Ascending aorta (tissue), 2 donors: ENCODE data around the gene RPS6KC1. TPM values are rescaled to one million over a fixed set of nuclear protein-coding genes. Genes with fewer than 3 reads are reported as not detected.

ENCODE experiments used
- DNase-seq, 2 donors: peaks; one replicate each; pipeline ENCODE4 v3.0.0-alpha.2; 2019; ENCODE audit warnings: low spot score in 2 of 2
- H3K27ac ChIP-seq, 2 donors: fragments of 200-600 bp; sonication (generic); one replicate each; pipeline ENCODE4 v1.5.1; 2016 to 2017; ENCODE audit warnings: mild to moderate bottlenecking in 1 of 2
- H3K27me3 ChIP-seq: fragments of 200-600 bp; sonication (generic); one replicate; pipeline ENCODE4 v1.5.1; 2017
- H3K36me3 ChIP-seq, 2 donors: fragments of 200-600 bp; sonication (generic); one replicate each; pipeline ENCODE4 v1.5.1; 2016
- H3K4me1 ChIP-seq, 2 donors: fragments of 200-600 bp; sonication (generic); one replicate each; pipeline ENCODE4 v1.5.1; 2016 to 2017; ENCODE audit warnings: mild to moderate bottlenecking in 1 of 2
- H3K4me3 ChIP-seq, 2 donors: fragments of 200-600 bp; sonication (generic); one replicate each; pipeline ENCODE4 v1.5.1; 2016 to 2017; ENCODE audit warnings: mild to moderate bottlenecking in 1 of 2
- H3K9me3 ChIP-seq, 2 donors: fragments of 200-600 bp; sonication (generic); one replicate each; pipeline ENCODE4 v1.5.1; 2016
- CTCF ChIP-seq, 3 experiments: fragments of 200-600 bp in 2 of 3; fragments of 450-650 bp in 1 of 3; sonication (generic) in 2 of 3; IDR thresholded peaks; one replicate each; pipeline ENCODE4 v1.5.1; 2016 to 2019; ENCODE audit warnings: antibody characterized with exemption in 3 of 3, mild to moderate bottlenecking in 1 of 3, moderate library complexity in 1 of 3
- intact Hi-C: fragments of 100-400 bp; cut with DNase I; formaldehyde crosslinking; loops from one replicate; pipeline ENCODE4 v1.15.1; 2023
- total RNA-seq: library from RNA; depleted of rRNA; stranded (reverse); fragments of >200 nt; gene quantifications from one replicate; pipeline ENCODE4 v1.1.0, GENCODE V29; 2016

Gene RPS6KC1
- total RNA-seq, 1 donor from 2014 or later, result 21.0 TPM

- intact Hi-C loops, result no loop called here
- Histone ChIP-seq H3K27me3 (no peaks in the 10 kb centered on the region), H3K4me3 (no peak overlapping the region), H3K9me3 (no peaks in the 10 kb centered on the region), H3K27ac (no peak overlapping the region), H3K36me3 (peaks cover 6 to 9% of the 10 kb centered on the region in 2 donors), H3K4me1 (no peaks in the 10 kb centered on the region)
- DNase-seq, result no peak
- no peak for TF ChIP-seq CTCF (IDR thresholded peaks at IDR 0.05)
Measured at GRCh38 chr1:213277036-213277435, 226.0 kb downstream of the RPS6KC1 start.

- H3K4me3 ChIP-seq, result no peak overlapping the region
- H3K36me3 ChIP-seq, result peaks cover 0 to 3% of the 10 kb centered on the region in 2 donors
- H3K27me3 ChIP-seq, result no peaks in the 10 kb centered on the region
- H3K4me1 ChIP-seq, result no peaks in the 10 kb centered on the region
- DNase-seq, result no peak
- intact Hi-C loops, result no loop called here
- no peak overlapping the region for H3K27ac ChIP-seq
- no peak for TF ChIP-seq CTCF (IDR thresholded peaks at IDR 0.05)
- peaks cover 3 to 7% of the 10 kb centered on the region in 2 donors for H3K9me3 ChIP-seq
Measured at GRCh38 chr1:213279410-213279809, 228.4 kb downstream of the RPS6KC1 start.

- Histone ChIP-seq H3K9me3 (peaks cover 3 to 25% of the 10 kb centered on the region in 2 donors), H3K4me1 (no peaks in the 10 kb centered on the region), H3K27me3 (no peaks in the 10 kb centered on the region), H3K36me3 (no peaks in the 10 kb centered on the region), H3K4me3 (no peak overlapping the region), H3K27ac (no peak overlapping the region)
- intact Hi-C loops, result no loop called here
- no peak for TF ChIP-seq CTCF (IDR thresholded peaks at IDR 0.05)
- DNase-seq, result no peak
Measured at GRCh38 chr1:213281640-213282301, 230.7 kb downstream of the RPS6KC1 start.

GRCh38 chr1:213284626-213285025 lies 233.6 kb downstream of the RPS6KC1 start:
- H3K27ac ChIP-seq, result no peak overlapping the region
- no peaks in the 10 kb centered on the region for H3K36me3 ChIP-seq
- H3K4me3 ChIP-seq, result no peak overlapping the region
- no peak for DNase-seq
- TF ChIP-seq CTCF (IDR thresholded peaks at IDR 0.05), result no peak
- no peaks in the 10 kb centered on the region for H3K27me3 ChIP-seq
- intact Hi-C loops, result no loop called here
- H3K4me1 ChIP-seq, result no peaks in the 10 kb centered on the region
- peaks cover 3 to 25% of the 10 kb centered on the region in 2 donors for H3K9me3 ChIP-seq

- H3K36me3 ChIP-seq, result no peaks in the 10 kb centered on the region
- TF ChIP-seq CTCF (IDR thresholded peaks at IDR 0.05), result no peak
- peaks cover 3 to 25% of the 10 kb centered on the region in 2 donors for H3K9me3 ChIP-seq
- no peaks in the 10 kb centered on the region for H3K4me1 ChIP-seq
- intact Hi-C loops, result no loop called here
- H3K4me3 ChIP-seq, result no peak overlapping the region
- no peaks in the 10 kb centered on the region for H3K27me3 ChIP-seq
- no peak overlapping the region for H3K27ac ChIP-seq
- DNase-seq, result no peak
Measured at GRCh38 chr1:213286235-213286634, 235.2 kb downstream of the RPS6KC1 start.
